Natural killer cell (primary cell): ENCODE data around the gene NT5DC1. TPM values are rescaled to one million over a fixed set of nuclear protein-coding genes. Genes with fewer than 3 reads are reported as not detected.

Experiments
- ATAC-seq, 3 donors: fragments of 150-1000 bp in 2 of 3; fragments of 200-7000 bp in 1 of 3; cut with Tn5 transposase; 1 replicate in 1 of 3; 2 replicates in 2 of 3; pipeline ENCODE4 v1.10.0; 2021; ENCODE audit warnings: mild to moderate bottlenecking in 2 of 3, moderate library complexity in 2 of 3
- DNase-seq, 2 donors: peaks; one replicate each; pipeline versions ENCODE4 v3.0.0 to v3.0.0-alpha.2; 2013 to 2021; ENCODE audit warnings: mixed read lengths in 1 of 2
- H3K27ac ChIP-seq: one replicate; pipeline ENCODE4 v1.5.1; 2013; ENCODE audit warnings: mild to moderate bottlenecking, low read length
- H3K27me3 ChIP-seq: one replicate; pipeline ENCODE4 v1.6.1; 2013; ENCODE audit warnings: low read length; ENCODE audit not compliant: control insufficient read depth, insufficient read depth
- H3K36me3 ChIP-seq: one replicate; pipeline ENCODE4 v1.6.1; 2013; ENCODE audit warnings: low read length; ENCODE audit not compliant: control insufficient read depth, insufficient read depth
- H3K4me1 ChIP-seq: one replicate; pipeline ENCODE4 v1.6.1; 2013; ENCODE audit warnings: low read length; ENCODE audit not compliant: control insufficient read depth, insufficient read depth
- H3K4me3 ChIP-seq: one replicate; pipeline ENCODE4 v1.5.1; 2013; ENCODE audit warnings: low read length
- H3K9me3 ChIP-seq: one replicate; pipeline ENCODE4 v1.6.1; 2013; ENCODE audit warnings: low read length; ENCODE audit not compliant: control insufficient read depth, insufficient read depth
- H3K27ac Mint-ChIP-seq, 2 donors: one replicate each; pipeline ENCODE4 v1.8.0; 2022; ENCODE audit warnings: mild to moderate bottlenecking in 2 of 2, mixed read lengths in 2 of 2, moderate library complexity in 1 of 2
- H3K27me3 Mint-ChIP-seq, 2 donors: one replicate each; pipeline ENCODE4 v1.8.0; 2022; ENCODE audit warnings: low read depth in 2 of 2, mixed read lengths in 2 of 2
- H3K36me3 Mint-ChIP-seq: one replicate; pipeline ENCODE4 v1.8.0; 2022; ENCODE audit warnings: mixed read lengths
- H3K4me1 Mint-ChIP-seq, 2 donors: one replicate each; pipeline ENCODE4 v1.8.0; 2022; ENCODE audit warnings: mixed read lengths in 2 of 2
- H3K4me3 Mint-ChIP-seq: one replicate; pipeline ENCODE4 v1.8.0; 2022; ENCODE audit warnings: mild to moderate bottlenecking, moderate library complexity, mixed read lengths
- H3K9me3 Mint-ChIP-seq, 2 donors: one replicate each; pipeline ENCODE4 v1.8.0; 2022; ENCODE audit warnings: mixed read lengths in 2 of 2
- WGBS: methylation state at CpG from one replicate; pipeline ENCODE4 v1.1.7; 2013; ENCODE audit warnings: missing lambda C conversion rate; ENCODE audit not compliant: insufficient coverage; 5-methylcytosine and 5-hydroxymethylcytosine counted together
- intact Hi-C: fragments of 100-400 bp; cut with micrococcal nuclease; formaldehyde crosslinking; loops from one replicate; pipeline ENCODE4 v1.14.2; 2022
- total RNA-seq, 4 donors: library from RNA; stranded (reverse); fragments of 120-200 nt in 1 of 4; gene quantifications; one replicate each; pipeline versions ENCODE4 v1.2.3 to v1.2.4, GENCODE V29; 2013 to 2022
- TF ChIP-seq, protein P1 (sequence below): fragments of 200-600 bp; IDR thresholded peaks from one replicate; pipeline ENCODE4 v1.8.0; 2022; ENCODE audit warnings: antibody characterized with exemption

Gene NT5DC1
- total RNA-seq, 3 donors from 2014 or later (not counting 1 experiment from before 2014, with no cell fraction given) = 19.1 to 29.4 (median 20.5) TPM

DNA sequence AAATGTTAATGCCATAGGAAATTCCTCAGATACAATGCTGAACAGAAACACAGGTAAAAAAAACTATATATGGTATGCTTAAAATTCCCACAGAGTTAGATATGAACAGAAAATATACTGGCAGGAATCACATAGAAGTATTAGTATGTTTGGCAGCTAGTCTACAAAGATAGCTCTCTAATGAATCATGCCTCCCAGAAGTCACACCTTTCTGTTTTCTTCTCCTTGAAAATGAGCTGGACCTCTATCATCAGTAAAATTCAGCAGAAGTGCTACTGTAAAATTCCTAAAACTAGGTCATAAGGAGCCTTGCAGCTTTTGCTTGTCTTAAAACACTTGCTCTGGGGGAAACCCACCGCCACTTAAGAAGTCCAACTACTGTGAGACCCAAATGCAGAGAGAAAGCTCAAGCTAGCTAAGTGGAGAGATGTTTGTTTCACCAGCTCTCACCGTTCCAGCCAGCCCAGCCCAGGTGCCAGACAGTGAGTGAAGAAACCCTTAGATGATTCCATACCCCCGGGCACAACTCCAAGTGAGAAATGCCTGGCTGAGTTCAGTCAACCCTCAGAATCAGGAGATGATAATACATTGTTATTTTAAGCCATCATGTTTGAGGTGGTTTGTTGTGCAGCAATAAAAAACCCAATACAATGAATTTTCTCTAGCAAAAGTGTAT is 110.2 kb downstream of the NT5DC1 start:
- TF ChIP-seq, protein P1, sequence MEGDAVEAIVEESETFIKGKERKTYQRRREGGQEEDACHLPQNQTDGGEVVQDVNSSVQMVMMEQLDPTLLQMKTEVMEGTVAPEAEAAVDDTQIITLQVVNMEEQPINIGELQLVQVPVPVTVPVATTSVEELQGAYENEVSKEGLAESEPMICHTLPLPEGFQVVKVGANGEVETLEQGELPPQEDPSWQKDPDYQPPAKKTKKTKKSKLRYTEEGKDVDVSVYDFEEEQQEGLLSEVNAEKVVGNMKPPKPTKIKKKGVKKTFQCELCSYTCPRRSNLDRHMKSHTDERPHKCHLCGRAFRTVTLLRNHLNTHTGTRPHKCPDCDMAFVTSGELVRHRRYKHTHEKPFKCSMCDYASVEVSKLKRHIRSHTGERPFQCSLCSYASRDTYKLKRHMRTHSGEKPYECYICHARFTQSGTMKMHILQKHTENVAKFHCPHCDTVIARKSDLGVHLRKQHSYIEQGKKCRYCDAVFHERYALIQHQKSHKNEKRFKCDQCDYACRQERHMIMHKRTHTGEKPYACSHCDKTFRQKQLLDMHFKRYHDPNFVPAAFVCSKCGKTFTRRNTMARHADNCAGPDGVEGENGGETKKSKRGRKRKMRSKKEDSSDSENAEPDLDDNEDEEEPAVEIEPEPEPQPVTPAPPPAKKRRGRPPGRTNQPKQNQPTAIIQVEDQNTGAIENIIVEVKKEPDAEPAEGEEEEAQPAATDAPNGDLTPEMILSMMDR = no peak
- no peak overlapping the region for H3K27ac Mint-ChIP-seq

DNA sequence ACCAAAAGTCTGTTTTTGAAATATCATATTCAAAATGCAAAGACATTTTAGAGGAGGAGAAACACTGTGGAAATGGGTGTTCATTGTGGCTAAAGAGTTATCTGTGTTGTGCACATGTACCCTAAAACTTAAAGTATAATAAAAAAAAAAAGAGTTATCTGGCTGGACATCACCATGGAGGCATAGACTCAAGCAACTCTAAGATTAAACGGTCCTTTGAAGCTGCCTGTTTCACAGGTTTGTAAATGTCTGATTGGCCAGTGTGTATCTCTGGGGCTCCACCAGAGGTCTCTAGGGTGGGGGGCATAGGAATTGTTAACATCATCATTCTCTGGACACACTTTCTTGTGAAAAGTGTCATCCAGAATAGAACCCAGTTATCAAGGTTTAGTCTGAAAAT is 114.0 kb downstream of the NT5DC1 start:
- WGBS = 93% methylated on average over 1 of the region's 1 CpG
- ATAC-seq = no peak
- no peaks in the 10 kb centered on the region for H3K9me3 ChIP-seq
- H3K27me3 ChIP-seq = no peaks in the 10 kb centered on the region
- H3K27ac ChIP-seq = no peak overlapping the region
- Mint-ChIP-seq H3K4me3 (no peak overlapping the region), H3K27ac (no peak overlapping the region), H3K27me3 (no peaks in the 10 kb centered on the region), H3K4me1 (no peaks in the 10 kb centered on the region), H3K9me3 (no peaks in the 10 kb centered on the region), H3K36me3 (no peaks in the 10 kb centered on the region)
- H3K4me1 ChIP-seq = no peaks in the 10 kb centered on the region
- intact Hi-C loops = loop anchor here (5.0 kb wide), 2 partner anchors 63 to 348 kb away; partner anchors contain the start of gene TSPYL1
- H3K36me3 ChIP-seq = no peaks in the 10 kb centered on the region
- TF ChIP-seq, protein P1 = no peak
- no peak for DNase-seq
- no peak overlapping the region for H3K4me3 ChIP-seq

More for the DNA sequence above, 110.2 kb downstream of the NT5DC1 start:
- Histone ChIP-seq H3K4me1 (no peaks in the 10 kb centered on the region), H3K4me3 (no peak overlapping the region), H3K9me3 (no peaks in the 10 kb centered on the region), H3K27ac (no peak overlapping the region), H3K27me3 (no peaks in the 10 kb centered on the region), H3K36me3 (no peaks in the 10 kb centered on the region)
- Mint-ChIP-seq H3K9me3 (no peaks in the 10 kb centered on the region), H3K27me3 (no peaks in the 10 kb centered on the region), H3K4me1 (no peaks in the 10 kb centered on the region), H3K4me3 (no peak overlapping the region), H3K36me3 (no peaks in the 10 kb centered on the region)
- intact Hi-C loops = no loop called here
- 88% methylated on average over 3 of the region's 3 CpGs for WGBS
- ATAC-seq (no peak), DNase-seq (no peak)

DNA sequence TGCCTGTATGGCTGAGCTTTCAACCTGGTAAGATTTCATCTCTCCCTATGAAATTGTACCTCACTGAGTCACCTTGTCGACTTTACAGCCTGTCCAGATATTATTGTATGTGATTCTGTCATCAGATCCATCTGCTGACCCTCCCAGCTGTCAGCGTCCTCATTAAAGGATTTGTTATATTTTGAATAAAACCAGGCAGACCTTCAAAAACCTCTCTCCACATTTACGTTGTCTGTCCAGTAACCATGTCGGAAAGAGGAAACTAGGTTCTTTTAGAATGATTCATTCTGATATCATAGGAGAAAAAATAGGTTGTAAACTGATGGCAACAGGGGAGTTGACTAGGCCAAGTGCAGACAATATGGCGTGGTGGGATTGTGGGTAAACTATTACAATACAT is 114.8 kb downstream of the NT5DC1 start:
- Histone ChIP-seq H3K27ac (no peak overlapping the region), H3K27me3 (no peaks in the 10 kb centered on the region), H3K36me3 (no peaks in the 10 kb centered on the region), H3K4me1 (no peaks in the 10 kb centered on the region), H3K9me3 (no peaks in the 10 kb centered on the region), H3K4me3 (no peak overlapping the region)
- Mint-ChIP-seq H3K27me3 (no peaks in the 10 kb centered on the region), H3K4me3 (no peak overlapping the region), H3K27ac (no peak overlapping the region), H3K9me3 (no peaks in the 10 kb centered on the region), H3K36me3 (no peaks in the 10 kb centered on the region), H3K4me1 (no peaks in the 10 kb centered on the region)
- TF ChIP-seq, protein P1 = no peak
- intact Hi-C loops = loop anchor here (5.0 kb wide), 2 partner anchors 62 to 347 kb away; partner anchors contain the start of gene TSPYL1
- 100% methylated on average over 1 of the region's 5 CpGs for WGBS
- no peak for DNase-seq
- no peak for ATAC-seq
